OCI-LY7 (cell line): Measurements from ENCODE around the gene GNG7. TPM values are rescaled to one million over a fixed set of nuclear protein-coding genes. Genes with fewer than 3 reads are reported as not detected.

ENCODE experiments used
- BruUV-seq: library from RNA; stranded (reverse); fragments of 400-500 nt; replicated peaks from 2 replicates; lab custom pipeline; 2021; lab: Mats Ljungman, UMichigan
- CTCF ChIA-PET: fragments of 300-600 bp; sonication (Branson Sonifier 250); formaldehyde crosslinking; loops from one replicate; lab custom pipeline; 2022; ENCODE audit warnings: antibody characterized with exemption; ENCODE audit not compliant: unreplicated experiment; lab: Charles Lee
- POLR2A ChIA-PET: fragments of 300-600 bp; sonication (Branson Sonifier 250); formaldehyde crosslinking; loops from one replicate; lab custom pipeline; 2022; ENCODE audit warnings: antibody characterized with exemption; lab: Charles Lee
- DNase-seq: peaks from one replicate; pipeline ENCODE4 v3.0.0-alpha.2; 2015; ENCODE audit warnings: low spot score
- H2AFZ ChIP-seq: fragments of 200-600 bp; sonication (generic), shearing (Covaris generic); 2 replicates; pipeline ENCODE4 v1.6.1; 2014; ENCODE audit warnings: mild to moderate bottlenecking, antibody characterized with exemption, low read length, moderate library complexity
- H3K27ac ChIP-seq: fragments of 200-600 bp; sonication (generic); 2 replicates; pipeline ENCODE4 v1.5.1; 2014; ENCODE audit warnings: mixed run types, low read depth, mild to moderate bottlenecking, moderate library complexity, low read length, inconsistent platforms; ENCODE audit not compliant: poor library complexity, severe bottlenecking
- H3K36me3 ChIP-seq: fragments of 200-600 bp; sonication (generic); 2 replicates; pipeline ENCODE4 v1.6.1; 2014; ENCODE audit warnings: mild to moderate bottlenecking, antibody characterized with exemption, low read length, moderate library complexity, mixed read lengths; ENCODE audit not compliant: insufficient read depth
- H3K4me1 ChIP-seq: fragments of 200-600 bp; sonication (generic); 2 replicates; pipeline ENCODE4 v1.5.1; 2014; ENCODE audit warnings: mild to moderate bottlenecking, low read length; ENCODE audit not compliant: insufficient read depth, poor library complexity, severe bottlenecking
- H3K4me2 ChIP-seq: fragments of 200-600 bp; sonication (generic); 2 replicates; pipeline ENCODE4 v1.6.1; 2014; ENCODE audit warnings: mild to moderate bottlenecking, low read length
- H3K4me3 ChIP-seq: fragments of 200-600 bp; sonication (generic); 2 replicates; pipeline ENCODE4 v1.5.1; 2014; ENCODE audit warnings: mild to moderate bottlenecking, low read depth, low read length; ENCODE audit not compliant: poor library complexity, severe bottlenecking
- H3K79me2 ChIP-seq: fragments of 200-600 bp; sonication (generic); 2 replicates; pipeline ENCODE4 v1.6.1; 2016; ENCODE audit warnings: low read depth, mild to moderate bottlenecking, low read length, moderate library complexity, mixed read lengths; ENCODE audit not compliant: insufficient read depth
- H3K9me2 ChIP-seq: fragments of 200-600 bp; sonication (generic); 2 replicates; pipeline ENCODE4 v1.6.1; 2016; ENCODE audit warnings: mild to moderate bottlenecking, low read length, mixed read lengths; ENCODE audit not compliant: insufficient read depth
- H3K9me3 ChIP-seq: fragments of 200-600 bp; sonication (generic); 2 replicates; pipeline ENCODE4 v1.6.1; 2014; ENCODE audit warnings: mild to moderate bottlenecking, mixed run types, low read length, mixed read lengths
- H4K20me1 ChIP-seq: fragments of 200-600 bp; sonication (generic); 2 replicates; pipeline ENCODE4 v1.6.1; 2014; ENCODE audit warnings: mild to moderate bottlenecking, antibody characterized with exemption, low read length, moderate library complexity, mixed read lengths; ENCODE audit not compliant: insufficient read depth
- EZH2phosphoT487 ChIP-seq: fragments of 200-600 bp; sonication (generic); IDR thresholded peaks from 2 replicates; pipeline ENCODE4 v1.6.1; 2018; ENCODE audit warnings: low read depth, borderline replicate concordance, mild to moderate bottlenecking, mixed run types, antibody characterized with exemption, low read length, moderate library complexity, mixed read lengths
- intact Hi-C: fragments of 100-400 bp; cut with micrococcal nuclease; formaldehyde crosslinking; loops from one replicate; pipeline ENCODE4 v1.10.0; 2022; ENCODE audit not compliant: unreplicated experiment
- total RNA-seq, 2 experiments: library from RNA; depleted of rRNA in 1 of 2; stranded (reverse); fragments of >200 nt in 1 of 2; shearing (Covaris generic) in 1 of 2; gene quantifications; 2 replicates each; pipeline ENCODE4 v1.2.3, GENCODE V29; 2014 to 2022
- TF ChIP-seq, protein P1 (sequence below): fragments of 200-600 bp; sonication (generic); conservative IDR thresholded peaks from 2 replicates; pipeline ENCODE4 v1.5.1; 2014; ENCODE audit warnings: mild to moderate bottlenecking, antibody characterized with exemption, low read length, moderate library complexity, mixed read lengths

Gene GNG7
- total RNA-seq, 2 experiments from 2014 or later = 13.9 to 15.3 TPM

DNA sequence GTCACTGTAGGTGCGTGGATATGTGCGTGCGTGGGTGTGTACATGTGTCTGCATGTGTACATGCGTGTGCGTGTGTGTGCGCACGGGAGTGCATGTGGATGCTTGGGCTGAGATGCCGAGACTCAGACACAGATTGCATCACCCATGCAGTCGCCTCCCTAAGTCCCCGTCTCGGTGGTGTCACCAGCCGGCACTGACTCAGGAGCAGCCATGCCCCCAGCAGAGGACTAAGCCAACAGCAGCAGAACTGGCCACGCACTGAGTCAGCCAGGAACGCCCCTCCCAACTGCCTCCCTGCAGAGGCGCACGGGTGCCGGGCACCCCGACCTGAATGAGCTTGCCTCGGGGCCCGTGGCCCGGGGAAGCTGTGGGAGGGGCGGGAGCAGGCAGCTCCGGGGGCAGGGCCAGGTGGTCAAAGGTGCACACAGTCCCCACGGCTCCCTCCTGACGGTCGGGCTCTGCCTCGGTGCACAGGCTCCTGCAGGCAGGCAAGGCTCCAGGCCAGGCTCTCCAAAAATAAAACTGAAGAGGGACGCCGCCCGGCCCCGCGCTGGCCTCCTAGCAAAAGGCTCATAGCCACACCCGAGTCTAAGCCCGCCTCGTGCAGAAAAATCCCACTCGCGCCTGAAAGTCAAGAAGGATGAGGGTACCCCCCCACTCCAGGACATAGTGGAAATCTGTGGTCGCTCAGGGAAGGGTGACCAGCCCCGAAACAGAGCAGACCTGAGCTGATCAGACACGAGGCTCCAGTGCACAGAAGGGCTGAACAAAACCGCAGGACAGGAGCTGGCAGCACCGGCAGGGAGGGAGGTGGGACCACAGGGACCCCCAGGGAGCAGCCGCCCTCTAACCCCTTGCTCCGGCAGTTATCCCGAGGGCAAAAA lies 177.4 kb downstream of the GNG7 start:
- Histone ChIP-seq H3K9me3 (no peaks in the 10 kb centered on the region), H3K27ac (no peak overlapping the region), H3K4me1 (no peaks in the 10 kb centered on the region), H2AFZ (no peak overlapping the region), H4K20me1 (no peaks in the 10 kb centered on the region), H3K79me2 (no peaks in the 10 kb centered on the region), H3K4me3 (no peak overlapping the region), H3K36me3 (no peaks in the 10 kb centered on the region), H3K4me2 (no peak overlapping the region), H3K9me2 (no peaks in the 10 kb centered on the region)
- ChIA-PET CTCF (no interaction called here), POLR2A (no interaction called here)
- TF ChIP-seq, protein P1, sequence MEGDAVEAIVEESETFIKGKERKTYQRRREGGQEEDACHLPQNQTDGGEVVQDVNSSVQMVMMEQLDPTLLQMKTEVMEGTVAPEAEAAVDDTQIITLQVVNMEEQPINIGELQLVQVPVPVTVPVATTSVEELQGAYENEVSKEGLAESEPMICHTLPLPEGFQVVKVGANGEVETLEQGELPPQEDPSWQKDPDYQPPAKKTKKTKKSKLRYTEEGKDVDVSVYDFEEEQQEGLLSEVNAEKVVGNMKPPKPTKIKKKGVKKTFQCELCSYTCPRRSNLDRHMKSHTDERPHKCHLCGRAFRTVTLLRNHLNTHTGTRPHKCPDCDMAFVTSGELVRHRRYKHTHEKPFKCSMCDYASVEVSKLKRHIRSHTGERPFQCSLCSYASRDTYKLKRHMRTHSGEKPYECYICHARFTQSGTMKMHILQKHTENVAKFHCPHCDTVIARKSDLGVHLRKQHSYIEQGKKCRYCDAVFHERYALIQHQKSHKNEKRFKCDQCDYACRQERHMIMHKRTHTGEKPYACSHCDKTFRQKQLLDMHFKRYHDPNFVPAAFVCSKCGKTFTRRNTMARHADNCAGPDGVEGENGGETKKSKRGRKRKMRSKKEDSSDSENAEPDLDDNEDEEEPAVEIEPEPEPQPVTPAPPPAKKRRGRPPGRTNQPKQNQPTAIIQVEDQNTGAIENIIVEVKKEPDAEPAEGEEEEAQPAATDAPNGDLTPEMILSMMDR = no peak
- TF ChIP-seq EZH2phosphoT487 = no peak
- no peak for DNase-seq
- no TSS peak for BruUV-seq
- intact Hi-C loops = no loop called here

DNA sequence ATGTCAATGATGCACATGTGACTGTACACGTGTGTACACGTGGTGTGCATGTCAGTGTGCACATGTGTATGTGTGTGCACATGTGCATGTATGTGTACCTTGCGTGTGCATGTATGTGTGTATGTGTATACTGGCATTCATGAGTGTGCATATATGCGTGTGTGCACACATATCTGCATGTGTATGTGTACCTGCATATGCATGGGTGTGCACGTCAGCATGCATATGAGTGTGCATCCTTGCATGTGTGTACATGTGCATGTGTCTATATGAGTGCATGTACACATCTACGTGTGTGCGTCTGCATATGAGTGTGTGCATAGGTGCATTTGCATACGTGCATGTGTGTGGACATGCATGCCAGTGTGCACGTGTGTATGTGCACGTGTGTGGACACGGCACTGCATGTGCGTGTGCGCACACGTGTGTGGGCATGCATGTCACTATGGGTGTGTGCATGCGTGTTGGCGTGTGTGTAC lies 178.1 kb downstream of the GNG7 start:
- no peak for DNase-seq
- intact Hi-C loops = no loop called here

More for the DNA sequence above, 178.1 kb downstream of the GNG7 start:
- H3K4me1 ChIP-seq = no peaks in the 10 kb centered on the region
- H3K9me2 ChIP-seq = no peaks in the 10 kb centered on the region
- H3K36me3 ChIP-seq = no peaks in the 10 kb centered on the region
- H3K4me2 ChIP-seq = no peak overlapping the region
- ChIA-PET POLR2A (no interaction called here), CTCF (no interaction called here)
- no peaks in the 10 kb centered on the region for H4K20me1 ChIP-seq
- H2AFZ ChIP-seq = no peak overlapping the region
- no peak overlapping the region for H3K4me3 ChIP-seq
- BruUV-seq = no TSS peak
- H3K79me2 ChIP-seq = no peaks in the 10 kb centered on the region
- TF ChIP-seq, protein P1 = no peak
- no peak for TF ChIP-seq EZH2phosphoT487
- no peak overlapping the region for H3K27ac ChIP-seq
- no peaks in the 10 kb centered on the region for H3K9me3 ChIP-seq
